HepG2 (cell line): ENCODE results near the gene CD4. TPM values are rescaled to one million over a fixed set of nuclear protein-coding genes. Genes with fewer than 3 reads are reported as not detected.

Source experiments
- CCAR2 ChIP-seq: fragments of 200-400 bp; formaldehyde crosslinking; optimal IDR thresholded peaks from 2 replicates; pipeline ENCODE3; 2018; ENCODE audit warnings: low read depth, mild to moderate bottlenecking, low read length, moderate library complexity
- DNMT3B ChIP-seq: conservative IDR thresholded peaks from 2 replicates; pipeline ENCODE4 v1.6.1; 2016; ENCODE audit warnings: missing biosample characterization, control low read depth
- HOXA3 ChIP-seq: sonication (generic); formaldehyde crosslinking; IDR thresholded peaks from 2 replicates; pipeline ENCODE4 v1.5.0; 2020; ENCODE audit warnings: missing genetic modification reagents
- JARID2 ChIP-seq: sonication (generic); formaldehyde crosslinking; IDR thresholded peaks from 2 replicates; pipeline ENCODE4 v1.8.1; 2023; ENCODE audit warnings: missing genetic modification reagents, inconsistent platforms; ENCODE audit not compliant: insufficient replicate concordance
- MED1 ChIP-seq: sonication (generic); formaldehyde crosslinking; IDR thresholded peaks from 2 replicates; pipeline ENCODE4 v1.4.0; 2020; ENCODE audit warnings: missing genetic modification reagents
- MIER3 ChIP-seq: IDR thresholded peaks from 2 replicates; pipeline ENCODE4 v1.6.1; 2016; ENCODE audit warnings: missing compliant biosample characterization, borderline replicate concordance
- REL ChIP-seq: sonication (generic); formaldehyde crosslinking; conservative IDR thresholded peaks from 2 replicates; pipeline ENCODE4 v1.8.0; 2022; ENCODE audit warnings: mild to moderate bottlenecking, missing genetic modification reagents, moderate library complexity
- TBX2 ChIP-seq: sonication (generic); formaldehyde crosslinking; IDR thresholded peaks from 2 replicates; pipeline ENCODE4 v1.5.0; 2020; ENCODE audit warnings: missing genetic modification reagents, mild to moderate bottlenecking, borderline replicate concordance
- ZNF292 ChIP-seq: sonication (generic); formaldehyde crosslinking; IDR thresholded peaks from 2 replicates; pipeline ENCODE4 v1.8.1; 2022; ENCODE audit warnings: mild to moderate bottlenecking, low read depth, missing genetic modification reagents, borderline replicate concordance
- ZNF331 ChIP-seq: sonication (generic); formaldehyde crosslinking; IDR thresholded peaks from 2 replicates; pipeline ENCODE4 v1.4.0; 2020; ENCODE audit warnings: missing genetic modification reagents
- ZNF441 ChIP-seq: sonication (generic); formaldehyde crosslinking; IDR thresholded peaks from 2 replicates; pipeline ENCODE4 v1.7.0; 2021; ENCODE audit warnings: missing genetic modification reagents, borderline replicate concordance
- ZNF501 ChIP-seq: sonication (generic); formaldehyde crosslinking; IDR thresholded peaks from 2 replicates; pipeline ENCODE4 v1.5.1; 2020; ENCODE audit warnings: mild to moderate bottlenecking, moderate library complexity, missing genetic modification reagents
- ZNF558 ChIP-seq: sonication (generic); formaldehyde crosslinking; IDR thresholded peaks from 2 replicates; pipeline ENCODE4 v1.9.0; 2022; ENCODE audit warnings: mild to moderate bottlenecking, missing genetic modification reagents, borderline replicate concordance
- ZNF878 ChIP-seq: sonication (generic); formaldehyde crosslinking; IDR thresholded peaks from 2 replicates; pipeline ENCODE4 v1.8.1; 2023; ENCODE audit warnings: mild to moderate bottlenecking, missing genetic modification reagents, moderate library complexity
- polyA plus RNA-seq, 8 experiments: library from polyadenylated mRNA; depleted of rRNA in 3 of 8; stranded (reverse) in 7 of 8; unstranded in 1 of 8; fragments of >200 nt; fragmentation: Illumina TruSeq in 4 of 8; extraction: Trizol in 4 of 8; gene quantifications; 2 replicates each; pipeline versions ENCODE4 v1.2.1 to v1.2.3, GENCODE V29; 2011 to 2016; ENCODE audit warnings: low read depth in 4 of 8, missing spikeins in 1 of 8, mixed read lengths in 1 of 8; ENCODE audit not compliant: insufficient read depth in 1 of 8
- total RNA-seq, 5 experiments: library from RNA; depleted of rRNA; stranded (reverse); fragments of >200 nt; fragmentation: Illumina TruSeq; extraction: Trizol; gene quantifications; 2 replicates each; pipeline ENCODE4 v1.2.3, GENCODE V29; 2016; ENCODE audit warnings: low read depth in 1 of 5
- TF ChIP-seq, protein P1 (sequence below): sonication (generic); formaldehyde crosslinking; IDR thresholded peaks from 2 replicates; pipeline ENCODE4 v1.4.0; 2020; ENCODE audit warnings: mild to moderate bottlenecking, missing genetic modification reagents
- TF ChIP-seq, protein P2 (sequence below): sonication (generic); formaldehyde crosslinking; IDR thresholded peaks from 2 replicates; pipeline ENCODE4 v1.4.0; 2020; ENCODE audit warnings: mild to moderate bottlenecking, missing genetic modification reagents
- TF ChIP-seq, protein P3 (sequence below): sonication (generic); formaldehyde crosslinking; conservative IDR thresholded peaks from 2 replicates; pipeline ENCODE4 v1.5.0; 2020; ENCODE audit warnings: missing genetic modification reagents
- TF ChIP-seq, protein P4 (sequence below): sonication (generic); formaldehyde crosslinking; IDR thresholded peaks from 2 replicates; pipeline ENCODE4 v1.8.1; 2023; ENCODE audit warnings: mild to moderate bottlenecking, inconsistent platforms, moderate library complexity, missing genetic modification reagents, borderline replicate concordance
- TF ChIP-seq, protein P5 (sequence below): sonication (generic); formaldehyde crosslinking; IDR thresholded peaks from 2 replicates; pipeline ENCODE4 v1.5.0; 2020; ENCODE audit warnings: missing genetic modification reagents
- TF ChIP-seq, protein P6 (sequence below): sonication (generic); formaldehyde crosslinking; IDR thresholded peaks from 2 replicates; pipeline ENCODE4 v1.8.1; 2022; ENCODE audit warnings: mild to moderate bottlenecking, missing genetic modification reagents
- TF ChIP-seq, protein P7 (sequence below): sonication (generic); formaldehyde crosslinking; IDR thresholded peaks from 2 replicates; pipeline ENCODE4 v1.8.0; 2023; ENCODE audit warnings: mild to moderate bottlenecking, missing genetic modification reagents

Gene CD4
- total and polyA plus RNA-seq, 2 of the 13 experiments (the other 11 are each of a cell fraction or from before 2014, with no cell fraction given), result 0.07 to 0.95 TPM

DNA sequence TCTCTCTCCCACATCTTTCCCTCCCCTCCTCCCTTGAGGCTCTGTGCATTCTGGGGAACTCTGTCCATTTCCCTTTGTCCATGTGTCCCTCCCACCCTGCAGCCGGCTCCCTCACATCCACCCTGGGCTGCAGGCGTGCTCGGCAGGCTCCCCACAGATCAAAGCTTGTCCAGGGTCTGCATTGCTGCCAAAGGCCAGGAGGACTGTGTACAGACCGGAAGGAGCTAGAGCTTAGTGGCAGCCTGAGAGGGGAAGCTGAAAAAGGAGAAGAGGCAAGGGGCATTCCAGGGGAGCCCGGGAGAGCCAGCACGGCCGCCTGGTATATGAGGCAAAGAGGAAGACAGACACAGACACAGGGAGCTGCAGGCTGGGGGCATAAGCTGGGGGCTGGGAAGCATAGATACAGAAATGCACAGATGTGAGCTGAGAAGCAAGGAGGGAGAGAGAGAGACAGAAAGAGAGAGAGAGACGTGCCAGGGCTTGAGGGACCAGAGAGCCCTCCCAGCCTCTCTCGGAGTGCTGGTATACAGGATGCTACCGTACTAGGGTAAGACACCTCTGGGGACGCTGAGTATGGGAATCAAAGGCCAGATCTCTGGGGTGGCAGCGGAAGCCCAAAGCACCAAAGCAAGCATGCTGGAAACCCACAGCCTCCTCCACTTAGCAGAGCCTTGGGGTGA is 3.3 kb downstream of the CD4 start (continued):
- TF ChIP-seq ZNF878 (CRISPR knock-in tag) (peak; percentile 90), ZNF441 (CRISPR knock-in tag) (peak; percentile 88; the same call in 1 of the 2 replicates), CCAR2 (no peak), HOXA3 (CRISPR knock-in tag) (peak; percentile 63), ZNF558 (CRISPR knock-in tag) (no peak), TBX2 (CRISPR knock-in tag) (peak; percentile 75; the same call in 1 of the 2 replicates), MED1 (CRISPR knock-in tag) (peak; percentile 90), REL (no peak), ZNF331 (CRISPR knock-in tag) (peak; percentile 92), ZNF292 (CRISPR knock-in tag) (peak; percentile 100), DNMT3B (CRISPR knock-in tag) (no peak), ZNF501 (CRISPR knock-in tag) (peak; percentile 85), MIER3 (CRISPR knock-in tag) (peak; percentile 54; the same call in 1 of the 2 replicates), JARID2 (CRISPR knock-in tag) (no peak)
- TF ChIP-seq, protein P1, sequence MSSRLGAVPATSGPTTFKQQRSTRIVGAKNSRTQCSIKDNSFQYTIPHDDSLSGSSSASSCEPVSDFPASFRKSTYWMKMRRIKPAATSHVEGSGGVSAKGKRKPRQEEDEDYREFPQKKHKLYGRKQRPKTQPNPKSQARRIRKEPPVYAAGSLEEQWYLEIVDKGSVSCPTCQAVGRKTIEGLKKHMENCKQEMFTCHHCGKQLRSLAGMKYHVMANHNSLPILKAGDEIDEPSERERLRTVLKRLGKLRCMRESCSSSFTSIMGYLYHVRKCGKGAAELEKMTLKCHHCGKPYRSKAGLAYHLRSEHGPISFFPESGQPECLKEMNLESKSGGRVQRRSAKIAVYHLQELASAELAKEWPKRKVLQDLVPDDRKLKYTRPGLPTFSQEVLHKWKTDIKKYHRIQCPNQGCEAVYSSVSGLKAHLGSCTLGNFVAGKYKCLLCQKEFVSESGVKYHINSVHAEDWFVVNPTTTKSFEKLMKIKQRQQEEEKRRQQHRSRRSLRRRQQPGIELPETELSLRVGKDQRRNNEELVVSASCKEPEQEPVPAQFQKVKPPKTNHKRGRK, result no peak
- TF ChIP-seq, protein P2, sequence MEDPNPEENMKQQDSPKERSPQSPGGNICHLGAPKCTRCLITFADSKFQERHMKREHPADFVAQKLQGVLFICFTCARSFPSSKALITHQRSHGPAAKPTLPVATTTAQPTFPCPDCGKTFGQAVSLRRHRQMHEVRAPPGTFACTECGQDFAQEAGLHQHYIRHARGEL (CRISPR knock-in tag), result no peak
- TF ChIP-seq, protein P3, sequence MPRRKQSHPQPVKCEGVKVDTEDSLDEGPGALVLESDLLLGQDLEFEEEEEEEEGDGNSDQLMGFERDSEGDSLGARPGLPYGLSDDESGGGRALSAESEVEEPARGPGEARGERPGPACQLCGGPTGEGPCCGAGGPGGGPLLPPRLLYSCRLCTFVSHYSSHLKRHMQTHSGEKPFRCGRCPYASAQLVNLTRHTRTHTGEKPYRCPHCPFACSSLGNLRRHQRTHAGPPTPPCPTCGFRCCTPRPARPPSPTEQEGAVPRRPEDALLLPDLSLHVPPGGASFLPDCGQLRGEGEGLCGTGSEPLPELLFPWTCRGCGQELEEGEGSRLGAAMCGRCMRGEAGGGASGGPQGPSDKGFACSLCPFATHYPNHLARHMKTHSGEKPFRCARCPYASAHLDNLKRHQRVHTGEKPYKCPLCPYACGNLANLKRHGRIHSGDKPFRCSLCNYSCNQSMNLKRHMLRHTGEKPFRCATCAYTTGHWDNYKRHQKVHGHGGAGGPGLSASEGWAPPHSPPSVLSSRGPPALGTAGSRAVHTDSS (CRISPR knock-in tag), result no peak
- TF ChIP-seq, protein P4, sequence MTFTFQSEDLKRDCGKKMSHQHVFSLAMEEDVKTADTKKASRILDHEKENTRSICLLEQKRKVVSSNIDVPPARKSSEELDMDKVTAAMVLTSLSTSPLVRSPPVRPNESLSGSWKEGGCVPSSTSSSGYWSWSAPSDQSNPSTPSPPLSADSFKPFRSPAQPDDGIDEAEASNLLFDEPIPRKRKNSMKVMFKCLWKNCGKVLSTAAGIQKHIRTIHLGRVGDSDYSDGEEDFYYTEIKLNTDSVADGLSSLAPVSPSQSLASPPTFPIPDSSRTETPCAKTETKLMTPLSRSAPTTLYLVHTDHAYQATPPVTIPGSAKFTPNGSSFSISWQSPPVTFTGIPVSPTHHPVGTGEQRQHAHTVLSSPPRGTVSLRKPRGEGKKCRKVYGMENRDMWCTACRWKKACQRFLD (CRISPR knock-in tag), result no peak
- TF ChIP-seq, protein P5, sequence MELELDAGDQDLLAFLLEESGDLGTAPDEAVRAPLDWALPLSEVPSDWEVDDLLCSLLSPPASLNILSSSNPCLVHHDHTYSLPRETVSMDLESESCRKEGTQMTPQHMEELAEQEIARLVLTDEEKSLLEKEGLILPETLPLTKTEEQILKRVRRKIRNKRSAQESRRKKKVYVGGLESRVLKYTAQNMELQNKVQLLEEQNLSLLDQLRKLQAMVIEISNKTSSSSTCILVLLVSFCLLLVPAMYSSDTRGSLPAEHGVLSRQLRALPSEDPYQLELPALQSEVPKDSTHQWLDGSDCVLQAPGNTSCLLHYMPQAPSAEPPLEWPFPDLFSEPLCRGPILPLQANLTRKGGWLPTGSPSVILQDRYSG (CRISPR knock-in tag), result no peak
- TF ChIP-seq, protein P6, sequence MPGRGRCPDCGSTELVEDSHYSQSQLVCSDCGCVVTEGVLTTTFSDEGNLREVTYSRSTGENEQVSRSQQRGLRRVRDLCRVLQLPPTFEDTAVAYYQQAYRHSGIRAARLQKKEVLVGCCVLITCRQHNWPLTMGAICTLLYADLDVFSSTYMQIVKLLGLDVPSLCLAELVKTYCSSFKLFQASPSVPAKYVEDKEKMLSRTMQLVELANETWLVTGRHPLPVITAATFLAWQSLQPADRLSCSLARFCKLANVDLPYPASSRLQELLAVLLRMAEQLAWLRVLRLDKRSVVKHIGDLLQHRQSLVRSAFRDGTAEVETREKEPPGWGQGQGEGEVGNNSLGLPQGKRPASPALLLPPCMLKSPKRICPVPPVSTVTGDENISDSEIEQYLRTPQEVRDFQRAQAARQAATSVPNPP, result no peak
- TF ChIP-seq, protein P7, sequence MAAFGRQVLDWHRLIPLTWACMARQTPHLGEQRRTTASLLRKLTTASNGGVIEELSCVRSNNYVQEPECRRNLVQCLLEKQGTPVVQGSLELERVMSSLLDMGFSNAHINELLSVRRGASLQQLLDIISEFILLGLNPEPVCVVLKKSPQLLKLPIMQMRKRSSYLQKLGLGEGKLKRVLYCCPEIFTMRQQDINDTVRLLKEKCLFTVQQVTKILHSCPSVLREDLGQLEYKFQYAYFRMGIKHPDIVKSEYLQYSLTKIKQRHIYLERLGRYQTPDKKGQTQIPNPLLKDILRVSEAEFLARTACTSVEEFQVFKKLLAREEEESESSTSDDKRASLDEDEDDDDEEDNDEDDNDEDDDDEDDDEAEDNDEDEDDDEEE, result 0 out of 2 replicates have a peak, but pooled peaks have one; percentile 48
